ENCODE results near the gene MMP25.
A peak's percentile ranks its signal among the peaks of the same experiment; 100 is the strongest.

DNA sequence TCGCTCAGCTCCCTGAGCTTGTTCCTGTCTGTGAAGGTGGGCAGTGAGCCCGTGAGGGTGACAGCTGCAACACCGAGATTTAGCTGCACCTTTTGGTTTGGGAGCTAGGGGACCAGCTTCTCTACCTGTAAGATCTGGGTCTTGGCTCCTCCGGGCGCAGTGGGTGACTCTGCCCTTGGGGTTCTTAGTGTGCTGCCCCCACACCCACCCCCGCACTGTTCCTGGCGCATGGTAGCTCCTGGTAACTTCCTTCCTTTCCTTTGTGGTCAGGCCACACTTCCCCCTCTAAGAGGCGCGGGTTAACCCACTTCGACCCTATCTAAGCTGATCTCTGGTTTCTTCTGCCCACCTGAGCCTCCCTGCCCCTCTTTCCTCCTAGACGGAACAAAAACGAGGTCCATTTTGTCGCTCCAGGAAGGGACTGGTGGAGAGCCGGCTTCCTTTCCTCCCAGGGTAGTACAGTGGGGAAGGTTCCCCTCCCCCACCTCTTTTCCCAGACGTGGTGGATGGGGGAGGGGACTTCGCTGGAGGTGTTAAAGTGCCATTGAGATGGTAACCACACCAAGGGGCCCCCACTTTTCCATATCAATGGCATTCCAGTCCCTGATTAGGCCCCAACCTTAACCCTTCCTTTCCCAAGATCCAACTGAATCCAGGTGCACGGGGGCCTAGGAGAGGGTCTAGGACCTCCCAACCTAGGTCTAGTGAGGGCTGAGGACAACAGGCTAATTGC lies 38.2 kb upstream of the MMP25 start:
- peak; percentile 70; the same call in 1 of the 2 replicates for TF ChIP-seq ESRRA (CRISPR knock-in tag; IDR thresholded peaks at IDR 0.05; ENCODE audit: borderline replicate concordance)
- no peak for TF ChIP-seq ZNF232 (CRISPR knock-in tag; IDR thresholded peaks at IDR 0.05)
- TF ChIP-seq, protein P1, sequence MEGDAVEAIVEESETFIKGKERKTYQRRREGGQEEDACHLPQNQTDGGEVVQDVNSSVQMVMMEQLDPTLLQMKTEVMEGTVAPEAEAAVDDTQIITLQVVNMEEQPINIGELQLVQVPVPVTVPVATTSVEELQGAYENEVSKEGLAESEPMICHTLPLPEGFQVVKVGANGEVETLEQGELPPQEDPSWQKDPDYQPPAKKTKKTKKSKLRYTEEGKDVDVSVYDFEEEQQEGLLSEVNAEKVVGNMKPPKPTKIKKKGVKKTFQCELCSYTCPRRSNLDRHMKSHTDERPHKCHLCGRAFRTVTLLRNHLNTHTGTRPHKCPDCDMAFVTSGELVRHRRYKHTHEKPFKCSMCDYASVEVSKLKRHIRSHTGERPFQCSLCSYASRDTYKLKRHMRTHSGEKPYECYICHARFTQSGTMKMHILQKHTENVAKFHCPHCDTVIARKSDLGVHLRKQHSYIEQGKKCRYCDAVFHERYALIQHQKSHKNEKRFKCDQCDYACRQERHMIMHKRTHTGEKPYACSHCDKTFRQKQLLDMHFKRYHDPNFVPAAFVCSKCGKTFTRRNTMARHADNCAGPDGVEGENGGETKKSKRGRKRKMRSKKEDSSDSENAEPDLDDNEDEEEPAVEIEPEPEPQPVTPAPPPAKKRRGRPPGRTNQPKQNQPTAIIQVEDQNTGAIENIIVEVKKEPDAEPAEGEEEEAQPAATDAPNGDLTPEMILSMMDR (IDR thresholded peaks at IDR 0.05), result no peak
- TF ChIP-seq USF2 (CRISPR knock-in tag; IDR thresholded peaks at IDR 0.05), result no peak
- TF ChIP-seq FOXK1 (CRISPR knock-in tag; IDR thresholded peaks at IDR 0.05), result peak; percentile 65

Measured in WTC11 (cell line).